ENCODE data around the gene AKAP3.

The AKAP3 gene

DNA sequence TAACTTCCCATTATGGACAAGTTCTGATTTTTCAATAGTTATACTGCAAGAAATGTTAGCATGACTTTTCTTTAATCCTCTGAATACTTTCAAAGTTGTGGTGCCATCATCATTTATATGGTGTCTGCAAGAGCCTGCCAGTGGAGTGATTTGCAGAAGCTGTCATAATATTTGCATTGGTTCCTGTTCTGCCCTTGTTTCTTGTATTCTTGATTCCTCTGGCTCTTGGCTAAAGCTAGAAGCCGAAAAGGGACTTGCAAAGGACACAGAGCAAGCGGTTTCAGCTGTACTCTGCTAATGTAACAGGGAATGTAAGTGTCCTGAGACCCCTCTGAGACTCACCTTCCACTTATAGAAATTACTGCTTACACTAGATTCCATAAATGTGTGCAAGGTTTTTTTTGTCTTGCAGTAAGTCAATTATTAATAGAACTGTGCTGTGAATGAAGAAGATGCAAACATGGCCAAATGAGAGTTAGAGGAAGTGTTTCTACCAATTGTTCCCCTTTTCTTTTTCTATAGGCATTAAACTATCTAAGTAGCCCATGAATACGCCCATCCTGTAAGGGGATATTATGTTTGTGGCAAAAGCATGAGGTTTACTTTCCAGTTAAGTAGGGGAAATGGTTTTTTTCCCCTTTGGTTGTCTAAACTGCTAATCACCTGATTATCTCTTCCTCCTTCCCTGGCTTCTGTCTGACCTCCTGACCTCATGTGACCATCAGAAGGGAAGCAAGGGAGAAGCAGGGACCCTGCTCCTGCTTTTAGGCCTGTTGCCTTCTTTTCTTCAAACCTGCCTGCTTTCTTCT, 81.6 kb downstream of the AKAP3 start:
- DNase-seq (ENCODE audit: extremely low spot score), result peak; percentile 53
- ChIA-PET CTCF (no interaction called here), POLR2A (no interaction called here)
- TF ChIP-seq, protein P1, sequence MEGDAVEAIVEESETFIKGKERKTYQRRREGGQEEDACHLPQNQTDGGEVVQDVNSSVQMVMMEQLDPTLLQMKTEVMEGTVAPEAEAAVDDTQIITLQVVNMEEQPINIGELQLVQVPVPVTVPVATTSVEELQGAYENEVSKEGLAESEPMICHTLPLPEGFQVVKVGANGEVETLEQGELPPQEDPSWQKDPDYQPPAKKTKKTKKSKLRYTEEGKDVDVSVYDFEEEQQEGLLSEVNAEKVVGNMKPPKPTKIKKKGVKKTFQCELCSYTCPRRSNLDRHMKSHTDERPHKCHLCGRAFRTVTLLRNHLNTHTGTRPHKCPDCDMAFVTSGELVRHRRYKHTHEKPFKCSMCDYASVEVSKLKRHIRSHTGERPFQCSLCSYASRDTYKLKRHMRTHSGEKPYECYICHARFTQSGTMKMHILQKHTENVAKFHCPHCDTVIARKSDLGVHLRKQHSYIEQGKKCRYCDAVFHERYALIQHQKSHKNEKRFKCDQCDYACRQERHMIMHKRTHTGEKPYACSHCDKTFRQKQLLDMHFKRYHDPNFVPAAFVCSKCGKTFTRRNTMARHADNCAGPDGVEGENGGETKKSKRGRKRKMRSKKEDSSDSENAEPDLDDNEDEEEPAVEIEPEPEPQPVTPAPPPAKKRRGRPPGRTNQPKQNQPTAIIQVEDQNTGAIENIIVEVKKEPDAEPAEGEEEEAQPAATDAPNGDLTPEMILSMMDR (IDR thresholded peaks at IDR 0.05; ENCODE audit: control extremely low read depth, extremely low read depth, low read depth, missing control alignments), result no peak

DNA sequence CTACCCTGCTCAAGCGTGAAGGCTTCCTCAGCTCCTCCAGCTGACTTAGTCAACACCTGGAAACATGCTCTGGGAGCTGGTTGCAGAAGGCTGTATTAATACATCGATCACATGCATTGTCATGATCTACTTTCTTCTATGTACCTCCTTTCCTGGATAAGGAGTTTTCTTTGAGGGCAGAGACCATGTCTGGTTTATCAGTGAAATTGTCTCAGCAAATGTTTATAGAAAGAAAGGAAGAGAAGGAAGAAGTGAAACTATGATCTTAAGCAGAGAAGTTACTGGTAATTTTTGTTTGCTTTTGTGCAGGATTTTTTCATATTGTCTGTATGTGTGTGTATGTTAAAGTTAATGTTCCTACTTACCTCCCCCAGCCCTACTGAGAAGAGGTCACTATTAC, 82.4 kb downstream of the AKAP3 start:
- CTCF ChIA-PET, result no interaction called here
- DNase-seq (ENCODE audit: extremely low spot score), result no peak

More for the DNA sequence above, 82.4 kb downstream of the AKAP3 start:
- TF ChIP-seq, protein P1 (IDR thresholded peaks at IDR 0.05; ENCODE audit: control extremely low read depth, extremely low read depth, low read depth, missing control alignments), result no peak
- POLR2A ChIA-PET, result no interaction called here
